Neural cell (in vitro differentiated cells): Measurements from ENCODE around the gene ESD. TPM values are rescaled to one million over a fixed set of nuclear protein-coding genes. Genes with fewer than 3 reads are reported as not detected.
"Not testable (repeated sequence)": the region's sequence is repeated elsewhere in the genome, so short reads cannot be mapped to it uniquely, and the experiment has no call there.

Source experiments
- H2AFZ ChIP-seq: fragments of 200-600, 300-800 bp; sonication (generic), shearing (Covaris generic); 2 replicates; pipeline ENCODE4 v1.6.0; 2014; ENCODE audit warnings: low read depth, mild to moderate bottlenecking, antibody characterized with exemption, low read length, moderate library complexity
- H3F3A ChIP-seq: fragments of 200-600 bp; shearing (Covaris generic); 2 replicates; pipeline ENCODE4 v1.6.1; 2016; ENCODE audit warnings: mild to moderate bottlenecking, moderate library complexity, mixed read lengths, antibody characterized with exemption, low read length; ENCODE audit not compliant: insufficient read depth, poor library complexity, severe bottlenecking
- H3K27ac ChIP-seq: fragments of 200-600, 300-800 bp; sonication (generic), shearing (Covaris generic); 2 replicates; pipeline ENCODE4 v1.5.1; 2014; ENCODE audit warnings: mild to moderate bottlenecking, low read length, moderate library complexity
- H3K27me3 ChIP-seq: fragments of 300-800, 200-600 bp; sonication (generic), shearing (Covaris generic); 2 replicates; pipeline ENCODE4 v1.6.0; 2014; ENCODE audit warnings: mild to moderate bottlenecking, low read depth, low read length, moderate library complexity; ENCODE audit not compliant: insufficient read depth
- H3K36me3 ChIP-seq: fragments of 300-800, 200-600 bp; sonication (generic), shearing (Covaris generic); 2 replicates; pipeline ENCODE4 v1.5.1; 2014; ENCODE audit warnings: mild to moderate bottlenecking, antibody characterized with exemption, low read length, moderate library complexity; ENCODE audit not compliant: insufficient read depth
- H3K4me2 ChIP-seq: fragments of 300-800, 200-600 bp; sonication (generic), shearing (Covaris generic); 2 replicates; pipeline ENCODE4 v1.6.0; 2014; ENCODE audit warnings: mild to moderate bottlenecking, low read length
- H3K4me3 ChIP-seq: fragments of 300-800, 200-600 bp; sonication (generic), shearing (Covaris generic); 2 replicates; pipeline ENCODE4 v1.5.1; 2014; ENCODE audit warnings: mild to moderate bottlenecking, low read length, moderate library complexity
- H3K79me2 ChIP-seq: fragments of 200-600 bp; shearing (Covaris generic); replicated peaks from 2 replicates; pipeline ENCODE4 v1.6.0; 2014; ENCODE audit warnings: mild to moderate bottlenecking, low read length, moderate library complexity; ENCODE audit not compliant: insufficient read depth
- H3K9ac ChIP-seq: fragments of 300-800, 200-600 bp; sonication (generic), shearing (Covaris generic); 2 replicates; pipeline ENCODE4 v1.6.1; 2016; ENCODE audit warnings: mild to moderate bottlenecking, low read length, mixed read lengths
- H3K9me2 ChIP-seq: fragments of 200-600 bp; shearing (Covaris generic); 2 replicates; pipeline ENCODE4 v1.6.1; 2016; ENCODE audit warnings: mild to moderate bottlenecking, low read length, mixed read lengths; ENCODE audit not compliant: insufficient read depth
- H3K9me3 ChIP-seq: fragments of 200-600, 300-800 bp; sonication (generic), shearing (Covaris generic); 2 replicates; pipeline ENCODE4 v1.6.1; 2016; ENCODE audit warnings: mild to moderate bottlenecking, mixed run types, low read length, moderate library complexity, mixed read lengths
- H4K20me1 ChIP-seq: fragments of 200-600 bp; shearing (Covaris generic); 2 replicates; pipeline ENCODE4 v1.6.1; 2016; ENCODE audit warnings: mild to moderate bottlenecking, mixed run types; ENCODE audit not compliant: insufficient read depth
- EP300 ChIP-seq: fragments of 450-650 bp; conservative IDR thresholded peaks from 2 replicates; pipeline ENCODE4 v1.6.1; 2014; ENCODE audit warnings: antibody characterized with exemption, mild to moderate bottlenecking, moderate library complexity; ENCODE audit not compliant: poor library complexity, severe bottlenecking
- EZH2 ChIP-seq: fragments of 200-600, 300-800 bp; shearing (Covaris generic), sonication (generic); IDR thresholded peaks from 2 replicates; pipeline ENCODE4 v1.6.1; 2014; ENCODE audit warnings: antibody characterized with exemption, low read length, borderline replicate concordance, mild to moderate bottlenecking; ENCODE audit not compliant: insufficient read depth, poor library complexity, severe bottlenecking
- MXI1 ChIP-seq: fragments of 450-650 bp; conservative IDR thresholded peaks from 2 replicates; pipeline ENCODE4 v1.6.1; 2014; ENCODE audit warnings: antibody characterized with exemption, mild to moderate bottlenecking; ENCODE audit not compliant: poor library complexity, severe bottlenecking
- POLR2AphosphoS5 ChIP-seq: IDR thresholded peaks from 2 replicates; pipeline ENCODE4 v1.6.1; 2012
- RAD21 ChIP-seq: fragments of 450-650 bp; conservative IDR thresholded peaks from 2 replicates; pipeline ENCODE4 v1.6.1; 2014; ENCODE audit warnings: antibody characterized with exemption, mild to moderate bottlenecking, moderate library complexity
- SMC3 ChIP-seq: fragments of 450-650 bp; conservative IDR thresholded peaks from 2 replicates; pipeline ENCODE4 v1.6.1; 2014; ENCODE audit warnings: antibody characterized with exemption, mild to moderate bottlenecking, moderate library complexity; ENCODE audit not compliant: poor library complexity
- TAF1 ChIP-seq: IDR thresholded peaks from 2 replicates; pipeline ENCODE4 v1.6.1; 2012; ENCODE audit warnings: low read depth
- polyA plus RNA-seq: library from polyadenylated mRNA; depleted of rRNA; stranded (reverse); fragments of >200 nt; gene quantifications from 2 replicates; pipeline ENCODE4 v1.2.3, GENCODE V29; 2014
- TF ChIP-seq, protein P1 (sequence below): IDR thresholded peaks from 2 replicates; pipeline ENCODE4 v1.6.1; 2012; ENCODE audit warnings: borderline replicate concordance
- TF ChIP-seq, protein P2 (sequence below): fragments of 450-650 bp; IDR thresholded peaks from 2 replicates; pipeline ENCODE4 v1.5.1; 2014; ENCODE audit warnings: antibody characterized with exemption, mild to moderate bottlenecking, moderate library complexity; ENCODE audit not compliant: poor library complexity, severe bottlenecking

Gene ESD
- polyA plus RNA-seq, 1 donor from 2014 or later, result 94.6 TPM

DNA sequence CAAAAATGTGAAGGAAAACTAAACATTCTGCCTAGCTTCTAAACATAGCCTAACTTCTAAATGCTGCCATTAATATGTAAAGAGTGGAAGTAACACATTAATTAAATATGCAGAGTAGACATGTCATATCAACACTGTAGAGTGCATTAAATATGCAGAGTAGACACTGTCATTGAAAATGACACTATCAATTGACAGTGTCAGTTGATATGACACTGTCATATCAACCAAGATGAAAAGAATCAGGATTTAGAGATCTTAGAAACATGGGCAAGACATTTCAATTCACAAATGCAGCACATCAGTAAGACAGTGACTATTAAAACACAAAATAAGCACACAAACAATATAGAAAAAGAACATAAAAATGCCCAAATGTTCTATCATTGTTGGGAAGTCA, 25.3 kb downstream of the ESD start:
- Histone ChIP-seq H4K20me1 (no peaks in the 10 kb centered on the region), H3K9me2 (no peaks in the 10 kb centered on the region), H3K4me3 (no peak overlapping the region), H3K27ac (no peak overlapping the region), H3K9ac (no peak overlapping the region), H3K36me3 (peaks cover 4% of the 10 kb centered on the region), H3K27me3 (no peaks in the 10 kb centered on the region), H2AFZ (no peak overlapping the region), H3K9me3 (no peaks in the 10 kb centered on the region), H3K79me2 (no peaks in the 10 kb centered on the region), H3F3A (no peaks in the 10 kb centered on the region), H3K4me2 (peak overlapping the region; percentile 5)
- TF ChIP-seq POLR2AphosphoS5 (peak; percentile 70), EP300 (peak; percentile 93), EZH2 (no peak), RAD21 (no peak)
- TF ChIP-seq, protein P1, sequence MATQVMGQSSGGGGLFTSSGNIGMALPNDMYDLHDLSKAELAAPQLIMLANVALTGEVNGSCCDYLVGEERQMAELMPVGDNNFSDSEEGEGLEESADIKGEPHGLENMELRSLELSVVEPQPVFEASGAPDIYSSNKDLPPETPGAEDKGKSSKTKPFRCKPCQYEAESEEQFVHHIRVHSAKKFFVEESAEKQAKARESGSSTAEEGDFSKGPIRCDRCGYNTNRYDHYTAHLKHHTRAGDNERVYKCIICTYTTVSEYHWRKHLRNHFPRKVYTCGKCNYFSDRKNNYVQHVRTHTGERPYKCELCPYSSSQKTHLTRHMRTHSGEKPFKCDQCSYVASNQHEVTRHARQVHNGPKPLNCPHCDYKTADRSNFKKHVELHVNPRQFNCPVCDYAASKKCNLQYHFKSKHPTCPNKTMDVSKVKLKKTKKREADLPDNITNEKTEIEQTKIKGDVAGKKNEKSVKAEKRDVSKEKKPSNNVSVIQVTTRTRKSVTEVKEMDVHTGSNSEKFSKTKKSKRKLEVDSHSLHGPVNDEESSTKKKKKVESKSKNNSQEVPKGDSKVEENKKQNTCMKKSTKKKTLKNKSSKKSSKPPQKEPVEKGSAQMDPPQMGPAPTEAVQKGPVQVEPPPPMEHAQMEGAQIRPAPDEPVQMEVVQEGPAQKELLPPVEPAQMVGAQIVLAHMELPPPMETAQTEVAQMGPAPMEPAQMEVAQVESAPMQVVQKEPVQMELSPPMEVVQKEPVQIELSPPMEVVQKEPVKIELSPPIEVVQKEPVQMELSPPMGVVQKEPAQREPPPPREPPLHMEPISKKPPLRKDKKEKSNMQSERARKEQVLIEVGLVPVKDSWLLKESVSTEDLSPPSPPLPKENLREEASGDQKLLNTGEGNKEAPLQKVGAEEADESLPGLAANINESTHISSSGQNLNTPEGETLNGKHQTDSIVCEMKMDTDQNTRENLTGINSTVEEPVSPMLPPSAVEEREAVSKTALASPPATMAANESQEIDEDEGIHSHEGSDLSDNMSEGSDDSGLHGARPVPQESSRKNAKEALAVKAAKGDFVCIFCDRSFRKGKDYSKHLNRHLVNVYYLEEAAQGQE, result no peak

DNA sequence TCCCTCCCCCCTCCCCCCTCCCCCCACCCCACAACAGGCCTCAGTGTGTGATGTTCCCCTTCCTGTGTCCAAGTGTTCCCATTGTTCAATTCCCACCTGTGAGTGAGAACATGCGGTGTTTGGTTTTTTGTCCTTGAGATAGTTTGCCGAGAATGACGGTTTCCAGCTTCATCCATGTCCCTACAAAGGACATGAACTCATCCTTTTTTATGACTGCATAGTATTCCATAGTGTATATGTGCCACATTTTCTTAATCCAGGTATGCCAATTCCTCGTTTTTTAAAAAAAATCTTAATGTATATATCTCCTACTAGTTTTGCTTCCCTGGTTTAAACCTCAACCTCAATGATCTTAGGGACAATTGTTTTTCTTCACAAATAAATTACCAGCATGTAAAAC, 27.0 kb downstream of the ESD start:
- H3K9ac ChIP-seq, H4K20me1 ChIP-seq, H3K4me2 ChIP-seq, H3K27me3 ChIP-seq, H3K79me2 ChIP-seq, H3K9me3 ChIP-seq, H3K4me3 ChIP-seq, H3K9me2 ChIP-seq, H2AFZ ChIP-seq, H3K27ac ChIP-seq, H3F3A ChIP-seq, H3K36me3 ChIP-seq: not testable (repeated sequence)

DNA sequence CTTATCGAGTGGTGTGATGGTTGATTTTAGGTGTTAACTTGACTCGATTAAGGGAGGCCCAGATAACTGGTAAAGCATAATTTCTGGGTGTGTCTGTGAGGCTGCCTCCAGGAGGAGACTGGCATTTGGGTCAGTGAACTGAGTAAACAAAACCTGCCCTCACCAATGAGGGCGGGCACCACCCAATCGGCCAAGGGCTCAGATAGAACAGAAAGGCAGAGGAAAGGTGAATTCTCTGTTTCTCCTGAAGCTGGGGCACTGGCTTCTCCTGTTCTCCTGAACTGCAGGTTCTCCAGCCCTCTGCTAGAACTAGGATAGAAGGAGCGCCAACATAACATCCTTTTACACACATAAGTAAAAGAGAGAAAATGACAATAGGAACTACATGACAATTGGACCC, 35.1 kb downstream of the ESD start:
- no peak overlapping the region for H3K4me3 ChIP-seq
- H3K27ac ChIP-seq, result no peak overlapping the region
- no peak overlapping the region for H3K9ac ChIP-seq
- H3K36me3 ChIP-seq, result no peaks in the 10 kb centered on the region
- H3K9me2 ChIP-seq, result no peaks in the 10 kb centered on the region
- H3K79me2 ChIP-seq, result no peaks in the 10 kb centered on the region
- H2AFZ ChIP-seq, result no peak overlapping the region
- no peaks in the 10 kb centered on the region for H3F3A ChIP-seq
- no peaks in the 10 kb centered on the region for H3K27me3 ChIP-seq
- no peak overlapping the region for H3K4me2 ChIP-seq
- H3K9me3 ChIP-seq, result no peaks in the 10 kb centered on the region
- H4K20me1 ChIP-seq, result no peaks in the 10 kb centered on the region
- TF ChIP-seq TAF1, result no peak
- TF ChIP-seq EZH2, result no peak
- TF ChIP-seq POLR2AphosphoS5, result no peak
- no peak for TF ChIP-seq MXI1
- TF ChIP-seq, protein P2, sequence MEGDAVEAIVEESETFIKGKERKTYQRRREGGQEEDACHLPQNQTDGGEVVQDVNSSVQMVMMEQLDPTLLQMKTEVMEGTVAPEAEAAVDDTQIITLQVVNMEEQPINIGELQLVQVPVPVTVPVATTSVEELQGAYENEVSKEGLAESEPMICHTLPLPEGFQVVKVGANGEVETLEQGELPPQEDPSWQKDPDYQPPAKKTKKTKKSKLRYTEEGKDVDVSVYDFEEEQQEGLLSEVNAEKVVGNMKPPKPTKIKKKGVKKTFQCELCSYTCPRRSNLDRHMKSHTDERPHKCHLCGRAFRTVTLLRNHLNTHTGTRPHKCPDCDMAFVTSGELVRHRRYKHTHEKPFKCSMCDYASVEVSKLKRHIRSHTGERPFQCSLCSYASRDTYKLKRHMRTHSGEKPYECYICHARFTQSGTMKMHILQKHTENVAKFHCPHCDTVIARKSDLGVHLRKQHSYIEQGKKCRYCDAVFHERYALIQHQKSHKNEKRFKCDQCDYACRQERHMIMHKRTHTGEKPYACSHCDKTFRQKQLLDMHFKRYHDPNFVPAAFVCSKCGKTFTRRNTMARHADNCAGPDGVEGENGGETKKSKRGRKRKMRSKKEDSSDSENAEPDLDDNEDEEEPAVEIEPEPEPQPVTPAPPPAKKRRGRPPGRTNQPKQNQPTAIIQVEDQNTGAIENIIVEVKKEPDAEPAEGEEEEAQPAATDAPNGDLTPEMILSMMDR, result no peak
- TF ChIP-seq SMC3, result no peak
- TF ChIP-seq RAD21, result no peak
- TF ChIP-seq, protein P1, result no peak
- TF ChIP-seq EP300, result no peak
